C4-2B (cell line): Measurements from ENCODE around the gene PTCHD4.
"Not testable (repeated sequence)": the region's sequence is repeated elsewhere in the genome, so short reads cannot be mapped to it uniquely, and the experiment has no call there.

ENCODE experiments used
- H3K27ac ChIP-seq: fragments of 450-650 bp; 2 replicates; pipeline ENCODE4 v1.5.1; 2017
- ZFX ChIP-seq: fragments of 450-650 bp; IDR thresholded peaks from 2 replicates; pipeline ENCODE4 v1.6.1; 2017
- TF ChIP-seq, protein P1 (sequence below): fragments of 450-650 bp; conservative IDR thresholded peaks from 2 replicates; pipeline ENCODE4 v1.5.1; 2017; ENCODE audit warnings: mild to moderate bottlenecking

PTCHD4 gene

GRCh38 chr6:48111575-48111974, 578 bp upstream of the PTCHD4 start:
- no peak overlapping the region for H3K27ac ChIP-seq

GRCh38 chr6:48110436-48111142, 408 bp downstream of the PTCHD4 start:
- no peak overlapping the region for H3K27ac ChIP-seq
- TF ChIP-seq, protein P1, sequence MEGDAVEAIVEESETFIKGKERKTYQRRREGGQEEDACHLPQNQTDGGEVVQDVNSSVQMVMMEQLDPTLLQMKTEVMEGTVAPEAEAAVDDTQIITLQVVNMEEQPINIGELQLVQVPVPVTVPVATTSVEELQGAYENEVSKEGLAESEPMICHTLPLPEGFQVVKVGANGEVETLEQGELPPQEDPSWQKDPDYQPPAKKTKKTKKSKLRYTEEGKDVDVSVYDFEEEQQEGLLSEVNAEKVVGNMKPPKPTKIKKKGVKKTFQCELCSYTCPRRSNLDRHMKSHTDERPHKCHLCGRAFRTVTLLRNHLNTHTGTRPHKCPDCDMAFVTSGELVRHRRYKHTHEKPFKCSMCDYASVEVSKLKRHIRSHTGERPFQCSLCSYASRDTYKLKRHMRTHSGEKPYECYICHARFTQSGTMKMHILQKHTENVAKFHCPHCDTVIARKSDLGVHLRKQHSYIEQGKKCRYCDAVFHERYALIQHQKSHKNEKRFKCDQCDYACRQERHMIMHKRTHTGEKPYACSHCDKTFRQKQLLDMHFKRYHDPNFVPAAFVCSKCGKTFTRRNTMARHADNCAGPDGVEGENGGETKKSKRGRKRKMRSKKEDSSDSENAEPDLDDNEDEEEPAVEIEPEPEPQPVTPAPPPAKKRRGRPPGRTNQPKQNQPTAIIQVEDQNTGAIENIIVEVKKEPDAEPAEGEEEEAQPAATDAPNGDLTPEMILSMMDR = no peak
- no peak for TF ChIP-seq ZFX

More at GRCh38 chr6:48111575-48111974, 578 bp upstream of the PTCHD4 start:
- TF ChIP-seq, protein P1 = no peak
- TF ChIP-seq ZFX = no peak

GRCh38 chr6:48109944-48110343, 1.1 kb downstream of the PTCHD4 start:
- no peak overlapping the region for H3K27ac ChIP-seq
- TF ChIP-seq, protein P1 = no peak
- no peak for TF ChIP-seq ZFX

- H3K27ac ChIP-seq = not testable (repeated sequence)
These were observed 8.4 kb downstream of the PTCHD4 start for GRCh38 chr6:48102476-48103195.

- TF ChIP-seq ZFX = no peak
- TF ChIP-seq, protein P1 = no peak
- no peak overlapping the region for H3K27ac ChIP-seq
These were observed 9.7 kb downstream of the PTCHD4 start for GRCh38 chr6:48101290-48101689.

- no peak for TF ChIP-seq ZFX
- TF ChIP-seq, protein P1 = no peak
- H3K27ac ChIP-seq = no peak overlapping the region
These were observed 10.5 kb downstream of the PTCHD4 start for GRCh38 chr6:48100588-48100895.

DNA sequence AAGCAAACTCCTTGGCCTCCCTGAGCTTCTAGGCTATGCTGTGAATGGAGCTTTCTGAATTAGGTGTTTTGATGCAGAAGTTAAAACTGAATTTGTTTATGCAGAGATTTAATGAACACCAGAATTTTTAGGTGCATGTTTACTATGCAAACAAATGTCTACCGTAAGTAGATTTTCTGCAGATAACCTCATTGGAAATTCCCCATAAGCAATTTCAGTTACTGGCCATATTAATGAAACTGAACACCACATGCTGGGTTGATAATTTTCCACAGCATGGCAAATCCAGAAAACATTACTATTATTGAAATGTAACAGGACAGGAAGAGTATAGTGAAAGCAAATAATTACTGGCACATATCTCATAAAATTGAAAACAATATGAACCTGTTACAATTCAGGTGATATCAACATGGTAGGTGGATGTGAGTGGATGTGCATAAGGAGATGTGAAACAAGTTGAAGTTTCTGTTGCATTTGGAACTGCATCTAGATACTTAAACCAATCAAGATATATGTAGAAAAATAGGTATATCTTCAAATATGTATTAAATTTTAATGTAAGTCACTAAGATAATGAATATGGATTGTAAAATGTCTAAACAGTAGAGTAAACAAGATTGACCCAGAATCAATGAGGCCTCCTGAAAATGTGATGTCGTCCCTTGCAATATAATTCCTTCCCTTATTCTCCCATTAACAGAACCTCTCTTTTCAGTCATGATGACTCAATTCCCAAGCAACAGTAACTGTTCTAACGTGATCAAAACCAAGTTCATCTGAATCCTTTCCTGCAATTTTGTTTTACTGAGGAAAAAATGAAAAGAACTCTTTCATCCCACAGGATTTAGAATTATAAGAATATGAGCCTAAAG, 11.0 kb downstream of the PTCHD4 start:
- no peak for TF ChIP-seq ZFX
- TF ChIP-seq, protein P1 = no peak
- H3K27ac ChIP-seq = no peak overlapping the region
